IMR-90 (cell line): ENCODE results near the gene FAM168A. TPM values are rescaled to one million over a fixed set of nuclear protein-coding genes. Genes with fewer than 3 reads are reported as not detected.

Experiments used
- ATAC-seq: fragments of 200-7000 bp; cut with Tn5 transposase; 2 replicates; pipeline ENCODE4 v1.9.1; 2020; ENCODE audit warnings: low read depth, mild to moderate bottlenecking, moderate library complexity
- BruUV-seq: library from RNA; stranded (reverse); fragments of 400-500 nt; replicated peaks from 2 replicates; lab custom pipeline; 2021; lab: Mats Ljungman, UMichigan
- CTCF ChIA-PET: fragments of 300-600 bp; formaldehyde crosslinking; extraction: SDS; loops from one replicate; lab custom pipeline; 2021; ENCODE audit warnings: antibody characterized with exemption; lab: Yijun Ruan, JAX
- POLR2A ChIA-PET: fragments of 300-600 bp; sonication (Branson Sonifier 250); formaldehyde crosslinking; loops from one replicate; lab custom pipeline; 2022; ENCODE audit warnings: antibody characterized with exemption; ENCODE audit not compliant: unreplicated experiment; lab: Charles Lee
- DNase-seq: peaks from one replicate; pipeline ENCODE4 v3.0.0; 2013
- H2AFZ ChIP-seq: replicated peaks from 2 replicates; pipeline ENCODE3; 2013; ENCODE audit warnings: low read length, mild to moderate bottlenecking; ENCODE audit not compliant: poor library complexity
- H2AK5ac ChIP-seq: 2 replicates; pipeline ENCODE4 v1.6.1; 2013; ENCODE audit warnings: low read depth, low read length, inconsistent platforms
- H2AK9ac ChIP-seq: replicated peaks from 2 replicates; pipeline ENCODE3; 2013; ENCODE audit warnings: mild to moderate bottlenecking, low read depth, low read length, moderate library complexity; ENCODE audit not compliant: poor library complexity
- H2BK120ac ChIP-seq: 2 replicates; pipeline ENCODE4 v1.6.1; 2013; ENCODE audit warnings: low read depth, low read length, inconsistent platforms
- H2BK15ac ChIP-seq: 3 replicates; pipeline ENCODE4 v1.6.1; 2013; ENCODE audit warnings: low read depth, low read length, inconsistent platforms
- H2BK20ac ChIP-seq: 2 replicates; pipeline ENCODE4 v1.6.1; 2013; ENCODE audit warnings: low read depth, mild to moderate bottlenecking, inconsistent platforms, low read length, moderate library complexity
- H2BK5ac ChIP-seq: 2 replicates; pipeline ENCODE4 v1.6.1; 2013; ENCODE audit warnings: mild to moderate bottlenecking, low read depth, low read length, inconsistent platforms; ENCODE audit not compliant: poor library complexity, severe bottlenecking
- H3K14ac ChIP-seq: replicated peaks from 2 replicates; pipeline ENCODE4 v1.6.1; 2013; ENCODE audit warnings: low read depth, low read length, inconsistent platforms
- H3K18ac ChIP-seq: 2 replicates; pipeline ENCODE4 v1.6.1; 2013; ENCODE audit warnings: low read depth, low read length, control low read depth
- H3K23ac ChIP-seq: 2 replicates; pipeline ENCODE4 v1.6.1; 2013; ENCODE audit warnings: low read depth, low read length, inconsistent platforms
- H3K27ac ChIP-seq: 2 replicates; pipeline ENCODE4 v1.5.1; 2013; ENCODE audit warnings: mild to moderate bottlenecking, control low read depth, low read length; ENCODE audit not compliant: insufficient read depth
- H3K27me3 ChIP-seq: 2 replicates; pipeline ENCODE4 v1.6.1; 2013; ENCODE audit warnings: low read length; ENCODE audit not compliant: control insufficient read depth, insufficient read depth
- H3K36me3 ChIP-seq: 2 replicates; pipeline ENCODE4 v1.6.1; 2013; ENCODE audit warnings: low read length, mixed read lengths; ENCODE audit not compliant: control insufficient read depth, insufficient read depth
- H3K4ac ChIP-seq: 2 replicates; pipeline ENCODE4 v1.6.1; 2013; ENCODE audit warnings: low read depth, low read length, inconsistent platforms
- H3K4me1 ChIP-seq: 2 replicates; pipeline ENCODE4 v1.6.1; 2013; ENCODE audit warnings: low read length, mixed read lengths; ENCODE audit not compliant: control insufficient read depth, insufficient read depth
- H3K4me2 ChIP-seq: 2 replicates; pipeline ENCODE4 v1.6.1; 2013; ENCODE audit warnings: low read depth, mild to moderate bottlenecking, control low read depth, low read length, moderate library complexity
- H3K4me3 ChIP-seq: 2 replicates; pipeline ENCODE4 v1.5.1; 2013; ENCODE audit warnings: low read depth, mild to moderate bottlenecking, control low read depth, low read length, moderate library complexity; ENCODE audit not compliant: insufficient read depth
- H3K56ac ChIP-seq: 2 replicates; pipeline ENCODE4 v1.6.1; 2013; ENCODE audit warnings: low read length, inconsistent platforms; ENCODE audit not compliant: insufficient read depth; ENCODE audit errors: extremely low read depth
- H3K79me1 ChIP-seq, 2 experiments: 2 replicates each; pipeline ENCODE4 v1.6.1; 2013; ENCODE audit warnings: low read length in 2 of 2, inconsistent platforms in 1 of 2, low read depth in 1 of 2
- H3K9ac ChIP-seq: 2 replicates; pipeline ENCODE4 v1.6.1; 2013; ENCODE audit warnings: low read depth, low read length, control low read depth
- H3K9me1 ChIP-seq: 2 replicates; pipeline ENCODE4 v1.6.1; 2013; ENCODE audit warnings: low read length, inconsistent platforms; ENCODE audit not compliant: insufficient read depth
- H3K9me3 ChIP-seq: 2 replicates; pipeline ENCODE4 v1.6.1; 2013; ENCODE audit warnings: low read length; ENCODE audit not compliant: control insufficient read depth, insufficient read depth
- H4K20me1 ChIP-seq: 2 replicates; pipeline ENCODE4 v1.6.1; 2013; ENCODE audit warnings: low read length, inconsistent platforms; ENCODE audit not compliant: insufficient read depth
- H4K5ac ChIP-seq: 2 replicates; pipeline ENCODE4 v1.6.1; 2013; ENCODE audit warnings: mild to moderate bottlenecking, low read depth, low read length, control low read depth
- H4K8ac ChIP-seq, 2 experiments: 2 replicates each; pipeline ENCODE4 v1.6.1; 2013; ENCODE audit warnings: low read depth in 2 of 2, low read length in 2 of 2, control low read depth in 1 of 2, inconsistent platforms in 1 of 2
- H4K91ac ChIP-seq: 2 replicates; pipeline ENCODE4 v1.6.1; 2013; ENCODE audit warnings: low read depth, low read length, inconsistent platforms; ENCODE audit not compliant: insufficient read depth
- CEBPB ChIP-seq: IDR thresholded peaks from 2 replicates; pipeline ENCODE4 v1.6.1; 2012; ENCODE audit warnings: low read depth, low read length, improper control_type of control experiment
- CTCF ChIP-seq: conservative IDR thresholded peaks from 2 replicates; pipeline ENCODE4 v1.5.1; 2012; ENCODE audit warnings: mild to moderate bottlenecking, low read depth, low read length, improper control_type of control experiment
- WGBS, 2 experiments: methylation state at CpG; one replicate each; pipeline versions ENCODE4 v1.1.5 to v1.1.7; 2013; ENCODE audit warnings: missing lambda C conversion rate in 2 of 2; ENCODE audit not compliant: insufficient read length in 1 of 2; ENCODE audit errors: extremely low coverage in 2 of 2; 5-methylcytosine and 5-hydroxymethylcytosine counted together
- dilution Hi-C: fragments of 300-500 bp; cut with HindIII; formaldehyde crosslinking; loops from one replicate; pipeline ENCODE4 v1.14.3; 2018; ENCODE audit warnings: low sequenced_read_pairs; ENCODE audit not compliant: unreplicated experiment
- in situ Hi-C: fragments of 300-500 bp; cut with MboI; formaldehyde crosslinking; loops from 3 replicates; pipeline ENCODE4 v1.14.3; 2019; ENCODE audit warnings: low sequenced_read_pairs, inconsistent platforms, mixed read lengths
- intact Hi-C: fragments of 100-400 bp; cut with micrococcal nuclease; formaldehyde crosslinking; loops from 2 replicates; pipeline ENCODE4 v1.10.0; 2022
- polyA plus RNA-seq, 3 experiments: library from polyadenylated mRNA; depleted of rRNA; stranded (reverse); fragments of >200 nt; gene quantifications; 2 replicates each; pipeline ENCODE4 v1.2.3, GENCODE V29; 2012; ENCODE audit warnings: low replicate concordance in 1 of 3
- total RNA-seq: library from RNA; depleted of rRNA; stranded (reverse); fragments of >200 nt; gene quantifications from 2 replicates; pipeline ENCODE4 v1.2.3, GENCODE V29; 2012

Gene FAM168A
- total and polyA plus RNA-seq, 2 of the 4 experiments (the other 2 are of a cell fraction): 13.1 to 22.8 TPM

DNA sequence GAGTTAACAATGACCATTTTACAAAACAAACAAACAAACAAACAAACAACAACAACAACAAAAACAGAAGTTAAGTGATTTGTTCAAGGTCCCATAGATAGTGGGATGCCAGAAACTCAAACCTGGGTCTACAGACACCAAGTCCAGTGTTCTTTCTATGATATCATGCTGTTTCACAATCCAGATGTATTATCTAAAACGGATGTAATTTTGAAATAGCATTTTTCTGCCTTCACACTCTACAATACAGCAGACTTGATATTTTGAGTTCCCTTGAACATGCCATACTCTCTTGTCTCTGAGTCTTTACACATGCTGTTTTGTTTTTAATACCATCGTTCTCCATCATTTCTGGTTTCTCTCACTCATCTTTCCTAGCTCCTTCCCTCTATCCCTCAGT, 117.2 kb downstream of the FAM168A start:
- no peak overlapping the region for H3K27ac ChIP-seq
- H2BK15ac ChIP-seq: no peak overlapping the region
- H2BK20ac ChIP-seq: no peak overlapping the region
- POLR2A ChIA-PET: no interaction called here
- WGBS, 2 experiments: 56% methylated on average over 1 of the region's 2 CpGs; no CpG with 5 or more reads in 1 of the 2 experiments
- in situ Hi-C loops (no loop called here), dilution Hi-C loops (no loop called here), intact Hi-C loops (no loop called here)
- no peak overlapping the region for H3K4me3 ChIP-seq
- peaks cover 8 to 12% of the 10 kb centered on the region in 2 experiments; a peak in 3 of 4 replicates for H3K79me1 ChIP-seq
- H3K4me2 ChIP-seq: no peak overlapping the region
- H4K91ac ChIP-seq: no peak overlapping the region
- no peak overlapping the region for H3K23ac ChIP-seq
- no peaks in the 10 kb centered on the region for H3K36me3 ChIP-seq
- H3K27me3 ChIP-seq: no peaks in the 10 kb centered on the region
- H2AFZ ChIP-seq: no peak overlapping the region
- H4K5ac ChIP-seq: no peak overlapping the region
- CTCF ChIA-PET: interaction anchor here (0.8 to 3.0 kb wide), 3 partner anchors 15 to 180 kb away, joined by 3 to 18 read pairs (median 7); no protein-coding TSS in a partner anchor
- no peak overlapping the region for H3K56ac ChIP-seq
- no peak overlapping the region for H2AK9ac ChIP-seq
- no peak overlapping the region for H2BK5ac ChIP-seq
- no peak overlapping the region for H3K4ac ChIP-seq
- H3K9me1 ChIP-seq: no peaks in the 10 kb centered on the region; the same call in 1 of the 2 replicates
- DNase-seq (peak; percentile 48), ATAC-seq (no peak; the same call in none of the 2 replicates)
- no peak overlapping the region for H2AK5ac ChIP-seq
- no peak overlapping the region for H3K18ac ChIP-seq
- H4K20me1 ChIP-seq: peaks cover 5% of the 10 kb centered on the region; the same call in 1 of the 2 replicates
- TF ChIP-seq CTCF (no peak), CEBPB (peak; percentile 76)
- no peak overlapping the region for H4K8ac ChIP-seq
- no peak overlapping the region for H2BK120ac ChIP-seq
- H3K9ac ChIP-seq: no peak overlapping the region
- H3K4me1 ChIP-seq: peaks cover 3% of the 10 kb centered on the region
- no TSS peak for BruUV-seq
- no peak overlapping the region for H3K14ac ChIP-seq
- no peaks in the 10 kb centered on the region; the same call in 1 of the 2 replicates for H3K9me3 ChIP-seq
